HFFc6 (cell line): ENCODE data around the gene TMEM127. TPM values are rescaled to one million over a fixed set of nuclear protein-coding genes. Genes with fewer than 3 reads are reported as not detected.

Source experiments
- DNase-seq: peaks from one replicate; pipeline ENCODE4 v3.0.0-alpha.2; 2018
- H3K27ac Mint-ChIP-seq: 2 replicates; pipeline ENCODE4 v1.8.0; 2020; ENCODE audit warnings: mild to moderate bottlenecking, mixed read lengths
- H3K27me3 Mint-ChIP-seq: 2 replicates; pipeline ENCODE4 v1.8.0; 2021; ENCODE audit warnings: mild to moderate bottlenecking, moderate library complexity, mixed read lengths; ENCODE audit not compliant: insufficient read depth
- H3K36me3 Mint-ChIP-seq: 2 replicates; pipeline ENCODE4 v1.8.0; 2021; ENCODE audit warnings: low read depth, mixed read lengths
- H3K4me1 Mint-ChIP-seq: 2 replicates; pipeline ENCODE4 v1.8.0; 2020; ENCODE audit warnings: low read depth, mixed read lengths
- H3K4me3 Mint-ChIP-seq: 2 replicates; pipeline ENCODE4 v1.8.0; 2020; ENCODE audit warnings: mild to moderate bottlenecking, moderate library complexity, mixed read lengths
- H3K9me3 Mint-ChIP-seq: 2 replicates; pipeline ENCODE4 v1.8.0; 2020; ENCODE audit warnings: mild to moderate bottlenecking, mixed read lengths
- long read RNA-seq: library from polyadenylated mRNA; unstranded; transcript quantifications from one replicate; pipeline ENCODE4 v2.0.0, GENCODE V29; 2019
- total RNA-seq, 6 experiments: library from RNA; stranded (reverse); fragmentation: NEBNext Ultra II Directional; extraction: Animal tissue kit (Norgen Biotek cat#: 25700); gene quantifications; 2 replicates in 1 of 6; 3 replicates in 5 of 6; pipeline ENCODE4 v1.2.3, GENCODE V29; 2021
- TF ChIP-seq, protein P1 (sequence below): fragments of 200-600 bp; sonication (generic); IDR thresholded peaks from 2 replicates; pipeline ENCODE4 v1.5.0; 2021; ENCODE audit warnings: antibody characterized with exemption, mild to moderate bottlenecking

TMEM127 gene, protein sequence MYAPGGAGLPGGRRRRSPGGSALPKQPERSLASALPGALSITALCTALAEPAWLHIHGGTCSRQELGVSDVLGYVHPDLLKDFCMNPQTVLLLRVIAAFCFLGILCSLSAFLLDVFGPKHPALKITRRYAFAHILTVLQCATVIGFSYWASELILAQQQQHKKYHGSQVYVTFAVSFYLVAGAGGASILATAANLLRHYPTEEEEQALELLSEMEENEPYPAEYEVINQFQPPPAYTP
- 10 to 100 TPM; 57.6 to 84.6 (median 71.1) TPM for total RNA-seq
- long read RNA-seq, full-length matches to known transcripts: 3 of 29 reads
- long read RNA-seq, partial matches to known transcripts: 0 of 29 reads
- long read RNA-seq, other reads (novel, unspliced or antisense): 26 of 29 reads

DNA sequence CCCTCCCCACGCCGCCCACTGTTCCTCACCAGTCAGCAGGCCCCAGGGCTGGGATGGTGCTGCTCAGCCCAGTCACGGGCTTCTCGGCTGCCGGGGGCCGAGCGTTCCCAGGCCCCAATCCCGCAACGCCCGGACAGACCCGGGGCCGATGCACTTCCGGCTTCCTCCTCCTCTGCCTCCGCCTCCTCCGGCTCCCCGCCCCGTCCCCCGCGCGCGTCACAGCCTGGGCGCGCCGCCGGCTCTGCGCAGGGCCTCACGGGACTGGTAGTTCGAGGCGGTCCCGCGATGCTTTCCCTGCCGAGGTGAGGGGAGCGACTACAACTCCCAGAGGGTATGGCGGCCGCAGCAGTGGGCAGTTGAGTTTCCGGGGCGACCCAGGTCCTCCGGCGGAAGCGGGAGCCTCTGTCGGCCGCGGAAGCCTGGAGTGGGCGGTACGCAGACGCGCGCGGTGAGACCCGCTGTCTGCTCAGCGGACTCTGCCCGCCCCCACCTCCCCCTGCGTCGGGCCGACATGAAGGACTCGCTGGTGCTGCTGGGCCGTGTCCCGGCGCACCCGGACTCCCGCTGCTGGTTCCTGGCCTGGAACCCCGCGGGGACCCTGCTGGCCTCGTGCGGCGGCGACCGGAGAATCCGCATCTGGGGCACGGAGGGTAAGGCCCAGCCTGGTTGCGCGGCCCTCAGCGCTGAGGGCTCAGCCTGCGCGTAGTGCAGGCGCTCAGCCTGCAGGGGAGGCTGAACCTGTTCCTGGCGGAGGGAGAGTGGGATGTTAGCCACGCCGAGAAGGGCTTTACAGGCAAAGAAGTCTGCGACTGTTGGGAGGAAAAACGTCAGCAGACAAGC is at the start of gene TMEM127, which contains the start of gene CIAO1:
TSS of gene TMEM127 (minus strand) at position 158 of the 840 bp plus-strand sequence. CDS start 616 bp downstream, outside the sequence.
TSS of gene CIAO1 (plus strand) at position 386 of the 840 bp plus-strand sequence. CDS start at position 512, 126 bp downstream.
- Mint-ChIP-seq H3K27me3 (peaks cover 2% of the 10 kb centered on the region; the same call in 1 of the 2 replicates), H3K9me3 (no peaks in the 10 kb centered on the region), H3K4me3 (peak within 1 kb of the TSS; percentile 99), H3K4me1 (peaks cover 48% of the 10 kb centered on the region), H3K36me3 (peaks cover 24% of the 10 kb centered on the region), H3K27ac (peak within 1 kb of the TSS; percentile 89)
- DNase-seq: peak; percentile 99
- TF ChIP-seq, protein P1, sequence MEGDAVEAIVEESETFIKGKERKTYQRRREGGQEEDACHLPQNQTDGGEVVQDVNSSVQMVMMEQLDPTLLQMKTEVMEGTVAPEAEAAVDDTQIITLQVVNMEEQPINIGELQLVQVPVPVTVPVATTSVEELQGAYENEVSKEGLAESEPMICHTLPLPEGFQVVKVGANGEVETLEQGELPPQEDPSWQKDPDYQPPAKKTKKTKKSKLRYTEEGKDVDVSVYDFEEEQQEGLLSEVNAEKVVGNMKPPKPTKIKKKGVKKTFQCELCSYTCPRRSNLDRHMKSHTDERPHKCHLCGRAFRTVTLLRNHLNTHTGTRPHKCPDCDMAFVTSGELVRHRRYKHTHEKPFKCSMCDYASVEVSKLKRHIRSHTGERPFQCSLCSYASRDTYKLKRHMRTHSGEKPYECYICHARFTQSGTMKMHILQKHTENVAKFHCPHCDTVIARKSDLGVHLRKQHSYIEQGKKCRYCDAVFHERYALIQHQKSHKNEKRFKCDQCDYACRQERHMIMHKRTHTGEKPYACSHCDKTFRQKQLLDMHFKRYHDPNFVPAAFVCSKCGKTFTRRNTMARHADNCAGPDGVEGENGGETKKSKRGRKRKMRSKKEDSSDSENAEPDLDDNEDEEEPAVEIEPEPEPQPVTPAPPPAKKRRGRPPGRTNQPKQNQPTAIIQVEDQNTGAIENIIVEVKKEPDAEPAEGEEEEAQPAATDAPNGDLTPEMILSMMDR: peak; percentile 62

DNA sequence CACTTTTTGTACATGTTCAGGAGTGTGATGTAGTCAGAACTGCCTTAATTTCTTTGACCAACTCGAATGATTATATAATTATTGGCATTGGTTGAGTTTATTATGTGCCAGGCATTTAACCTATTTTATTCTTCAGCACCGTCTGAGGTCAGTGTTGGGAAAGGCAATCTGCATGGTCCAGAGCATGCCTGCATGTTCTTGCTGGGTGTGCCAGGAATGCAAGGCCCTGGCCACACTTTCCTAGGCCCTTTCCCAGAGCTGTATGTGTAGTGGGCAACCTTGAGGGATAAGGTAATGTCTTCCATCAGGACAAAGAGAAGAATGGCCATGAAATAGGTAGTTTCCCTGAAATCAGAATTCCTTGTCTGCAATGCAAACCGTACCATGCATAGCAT is 49.2 kb upstream of the TMEM127 start:
- Mint-ChIP-seq H3K27ac (peak overlapping the region; percentile 95), H3K4me1 (peaks cover 23% of the 10 kb centered on the region), H3K36me3 (no peaks in the 10 kb centered on the region; the same call in 1 of the 2 replicates), H3K27me3 (peaks cover 1% of the 10 kb centered on the region), H3K9me3 (no peaks in the 10 kb centered on the region), H3K4me3 (peak overlapping the region; percentile 22)
- TF ChIP-seq, protein P1: no peak
- DNase-seq: no peak

DNA sequence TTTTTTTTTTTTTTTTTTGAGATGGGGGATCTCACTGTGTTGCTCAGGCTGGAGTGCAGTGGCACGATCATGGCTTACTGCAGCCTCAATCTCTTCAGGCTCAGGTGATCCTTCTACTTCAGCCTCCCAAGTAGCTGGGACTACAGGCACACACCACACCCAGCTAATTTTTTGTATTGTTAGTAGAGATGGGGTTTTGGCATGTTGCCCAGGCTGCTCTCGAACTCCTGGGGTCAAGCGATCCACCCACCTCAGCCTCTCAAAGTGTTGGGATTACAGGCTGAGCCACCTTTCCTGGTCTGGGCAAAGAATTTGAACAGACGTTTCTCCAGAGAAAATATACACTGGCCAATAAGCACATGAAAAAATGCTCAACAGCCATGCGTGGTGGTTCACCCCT is 42.5 kb upstream of the TMEM127 start:
- DNase-seq: no peak
- Mint-ChIP-seq H3K36me3 (peaks cover 15% of the 10 kb centered on the region), H3K4me1 (peaks cover 30% of the 10 kb centered on the region), H3K4me3 (no peak overlapping the region), H3K27me3 (peaks cover 1% of the 10 kb centered on the region), H3K9me3 (no peaks in the 10 kb centered on the region), H3K27ac (no peak overlapping the region)
- TF ChIP-seq, protein P1: no peak

DNA sequence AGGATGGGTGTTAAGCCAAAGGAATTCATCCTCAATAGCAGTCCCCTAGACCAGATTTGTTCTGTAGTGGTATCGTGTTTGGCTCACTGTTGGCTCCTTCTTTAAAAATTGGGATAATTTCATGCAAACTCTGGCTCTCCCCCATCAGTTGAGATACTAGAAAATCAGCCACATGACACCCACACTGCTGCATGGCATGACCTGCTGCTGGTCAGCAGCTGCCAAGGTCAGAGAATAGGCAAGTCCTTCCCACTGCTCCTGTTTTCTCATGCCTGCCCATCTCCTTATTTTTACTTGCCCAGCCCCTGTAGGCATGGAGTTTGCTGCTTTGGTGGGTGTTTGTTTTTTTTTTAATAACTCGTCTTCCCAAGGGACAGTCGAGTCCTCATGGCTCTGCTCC is 40.6 kb upstream of the TMEM127 start:
- peaks cover 31% of the 10 kb centered on the region for H3K36me3 Mint-ChIP-seq
- H3K27ac Mint-ChIP-seq: peak overlapping the region; percentile 96
- peaks cover 1% of the 10 kb centered on the region for H3K27me3 Mint-ChIP-seq
- no peak for DNase-seq
- TF ChIP-seq, protein P1: no peak
- peak overlapping the region; percentile 100 for H3K4me3 Mint-ChIP-seq
- peaks cover 43% of the 10 kb centered on the region for H3K4me1 Mint-ChIP-seq
- H3K9me3 Mint-ChIP-seq: no peaks in the 10 kb centered on the region

DNA sequence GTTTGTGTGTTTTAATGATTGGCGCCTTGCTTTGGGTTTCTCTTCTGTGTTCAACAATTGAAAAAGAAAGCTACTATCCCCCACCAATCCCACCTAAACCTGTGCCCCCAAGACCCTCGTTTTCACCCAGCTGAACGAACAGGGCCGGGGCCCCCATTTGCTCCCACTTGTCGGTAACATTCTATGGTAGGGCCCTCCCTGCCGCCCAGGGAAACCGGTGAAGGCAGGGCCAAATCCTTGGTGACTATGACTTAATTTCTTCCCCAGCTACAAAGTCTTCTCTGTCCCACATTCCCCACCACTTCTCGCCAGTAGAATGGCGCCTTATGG is 40.1 kb upstream of the TMEM127 start:
- peak overlapping the region; percentile 96 for H3K27ac Mint-ChIP-seq
- H3K36me3 Mint-ChIP-seq: peaks cover 36% of the 10 kb centered on the region
- peak overlapping the region; percentile 100 for H3K4me3 Mint-ChIP-seq
- TF ChIP-seq, protein P1: no peak
- peaks cover 43% of the 10 kb centered on the region for H3K4me1 Mint-ChIP-seq
- H3K27me3 Mint-ChIP-seq: peaks cover 1% of the 10 kb centered on the region
- H3K9me3 Mint-ChIP-seq: no peaks in the 10 kb centered on the region
- DNase-seq: no peak
